Activated naive CD4-positive, alpha-beta T cell treated with anti-CD3 and anti-CD28 coated beads, Interleukin-2, amount 50 U/mL, for 72 hours (primary cell): Measurements from ENCODE around the gene BMERB1. TPM values are rescaled to one million over a fixed set of nuclear protein-coding genes. Genes with fewer than 3 reads are reported as not detected.
A peak's percentile ranks its signal among the peaks of the same experiment; 100 is the strongest.
"Not testable (repeated sequence)": the region's sequence is repeated elsewhere in the genome, so short reads cannot be mapped to it uniquely, and the experiment has no call there.

Source experiments
- ATAC-seq, 2 donors: fragments of 150-1000 bp; cut with Tn5 transposase; 2 replicates each; pipeline ENCODE4 v1.10.0; 2021; ENCODE audit warnings: mild to moderate bottlenecking in 2 of 2, moderate library complexity in 2 of 2
- DNase-seq, 2 donors: peaks; one replicate each; pipeline ENCODE4 v3.0.0; 2021 to 2022; ENCODE audit warnings: low spot score in 2 of 2
- H3K27ac Mint-ChIP-seq, 2 donors: one replicate each; pipeline ENCODE4 v1.8.0; 2022; ENCODE audit warnings: mild to moderate bottlenecking in 2 of 2, mixed read lengths in 2 of 2
- H3K36me3 Mint-ChIP-seq, 2 donors: one replicate each; pipeline ENCODE4 v1.8.0; 2022; ENCODE audit warnings: mixed read lengths in 2 of 2
- H3K9me3 Mint-ChIP-seq, 2 donors: one replicate each; pipeline ENCODE4 v1.8.0; 2022; ENCODE audit warnings: mixed read lengths in 2 of 2
- total RNA-seq, 2 donors: library from RNA; stranded (reverse); gene quantifications; one replicate each; pipeline ENCODE4 v1.2.3, GENCODE V29; 2022

Gene BMERB1
- total RNA-seq, 2 donors from 2014 or later, result 5.8 to 20.2 TPM

DNA sequence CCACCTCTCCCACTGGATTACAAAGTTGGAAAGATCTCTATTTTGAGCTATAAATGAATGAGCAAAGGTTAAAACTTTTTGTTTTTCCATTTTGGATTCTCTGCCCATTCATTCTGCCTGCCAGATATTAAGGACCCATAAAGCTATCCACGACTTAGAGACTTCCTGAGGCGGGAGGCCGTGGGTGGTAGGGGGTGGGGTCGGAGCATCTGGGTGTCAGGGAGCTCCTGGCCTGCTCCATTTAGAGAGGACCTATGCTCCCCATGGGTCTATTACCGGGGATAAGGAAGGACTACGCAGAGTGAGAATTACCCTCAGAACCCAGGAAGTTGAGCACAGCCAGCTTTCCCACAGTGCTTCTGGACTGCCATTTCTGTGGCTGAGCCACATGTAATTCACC, 162.7 kb downstream of the BMERB1 start:
- Mint-ChIP-seq H3K27ac (peak overlapping the region in 1 of 2 donors; percentile 6), H3K36me3 (peaks cover 42% of the 10 kb centered on the region in 2 donors), H3K9me3 (peaks cover 0 to 7% of the 10 kb centered on the region in 2 donors)
- ATAC-seq (no peak), DNase-seq (no peak)

DNA sequence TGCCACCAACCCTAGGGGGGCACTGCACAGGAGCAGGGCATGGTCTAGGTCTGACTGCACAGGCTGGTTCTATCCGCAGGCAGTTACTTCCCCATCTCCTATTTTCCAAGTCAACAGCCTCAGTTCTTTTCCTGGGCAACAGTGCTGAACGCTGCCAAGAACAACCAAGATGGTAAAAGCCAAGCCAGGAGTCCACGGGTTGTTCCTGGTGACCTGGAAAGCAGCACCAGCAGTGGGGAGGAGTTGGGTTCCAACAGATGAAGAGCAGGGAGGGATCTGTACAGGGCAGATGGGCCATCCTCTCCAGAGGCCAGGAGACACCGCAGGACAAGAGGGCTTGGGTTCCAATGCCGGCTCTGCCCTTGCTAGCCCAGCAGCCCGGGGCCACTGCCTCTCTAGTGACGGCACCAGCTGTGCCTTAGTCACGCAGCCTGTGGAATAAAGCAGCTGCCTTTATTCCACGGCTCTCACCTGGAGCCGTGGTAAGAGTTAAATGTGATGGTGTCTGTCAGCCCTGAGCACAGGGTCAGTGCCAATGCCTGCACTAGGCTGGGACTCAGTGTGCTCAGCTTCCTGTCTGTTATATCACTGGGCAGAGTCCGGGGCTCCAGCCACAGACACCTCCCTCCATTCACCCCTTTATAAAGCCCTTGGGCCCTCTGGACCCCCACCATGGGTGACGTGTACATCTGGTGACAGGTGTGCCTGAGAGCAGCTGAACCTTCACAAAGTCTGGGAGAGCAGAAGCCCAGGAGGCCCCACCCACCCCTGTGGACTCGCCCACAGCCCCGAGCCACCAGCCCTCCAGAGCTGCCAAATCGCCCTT, 163.6 kb downstream of the BMERB1 start:
- DNase-seq (no peak), ATAC-seq (peak; percentile 14)
- Mint-ChIP-seq H3K36me3 (peaks cover 46 to 47% of the 10 kb centered on the region in 2 donors), H3K27ac (peak overlapping the region; percentile 72 to 88), H3K9me3 (peaks cover 0 to 7% of the 10 kb centered on the region in 2 donors)

DNA sequence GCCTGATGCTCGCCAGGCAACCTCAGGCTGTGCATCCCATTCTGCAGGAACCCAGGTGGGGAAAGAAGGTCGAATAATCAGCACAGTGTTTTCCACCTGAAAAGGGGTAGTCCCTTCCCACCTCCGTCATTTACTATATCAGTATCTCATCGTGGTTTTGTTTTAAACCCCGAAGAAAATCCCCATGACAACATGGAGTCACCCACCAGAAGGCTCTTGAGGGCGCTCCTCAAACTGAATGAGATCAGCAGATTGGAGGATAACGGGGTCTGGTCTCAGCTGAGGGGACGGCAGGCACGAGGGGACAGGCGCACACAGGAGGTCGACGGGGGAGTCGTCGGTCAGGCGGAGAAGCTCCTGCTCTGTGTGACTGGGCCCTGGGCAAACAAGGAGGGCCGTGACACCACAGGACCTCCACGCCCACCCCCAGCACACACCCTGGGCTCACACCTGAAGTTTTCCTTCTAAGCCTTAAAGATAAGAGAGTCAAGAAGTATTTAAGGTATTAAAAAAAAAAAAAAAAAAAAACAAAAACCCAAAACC, 164.3 kb downstream of the BMERB1 start:
- peak overlapping the region; percentile 26 to 88 for H3K27ac Mint-ChIP-seq
- DNase-seq, result no peak
- ATAC-seq, result peak; percentile 69 to 87
- H3K9me3 Mint-ChIP-seq, result peaks cover 0 to 4% of the 10 kb centered on the region in 2 donors
- peaks cover 46% of the 10 kb centered on the region in 2 donors for H3K36me3 Mint-ChIP-seq

DNA sequence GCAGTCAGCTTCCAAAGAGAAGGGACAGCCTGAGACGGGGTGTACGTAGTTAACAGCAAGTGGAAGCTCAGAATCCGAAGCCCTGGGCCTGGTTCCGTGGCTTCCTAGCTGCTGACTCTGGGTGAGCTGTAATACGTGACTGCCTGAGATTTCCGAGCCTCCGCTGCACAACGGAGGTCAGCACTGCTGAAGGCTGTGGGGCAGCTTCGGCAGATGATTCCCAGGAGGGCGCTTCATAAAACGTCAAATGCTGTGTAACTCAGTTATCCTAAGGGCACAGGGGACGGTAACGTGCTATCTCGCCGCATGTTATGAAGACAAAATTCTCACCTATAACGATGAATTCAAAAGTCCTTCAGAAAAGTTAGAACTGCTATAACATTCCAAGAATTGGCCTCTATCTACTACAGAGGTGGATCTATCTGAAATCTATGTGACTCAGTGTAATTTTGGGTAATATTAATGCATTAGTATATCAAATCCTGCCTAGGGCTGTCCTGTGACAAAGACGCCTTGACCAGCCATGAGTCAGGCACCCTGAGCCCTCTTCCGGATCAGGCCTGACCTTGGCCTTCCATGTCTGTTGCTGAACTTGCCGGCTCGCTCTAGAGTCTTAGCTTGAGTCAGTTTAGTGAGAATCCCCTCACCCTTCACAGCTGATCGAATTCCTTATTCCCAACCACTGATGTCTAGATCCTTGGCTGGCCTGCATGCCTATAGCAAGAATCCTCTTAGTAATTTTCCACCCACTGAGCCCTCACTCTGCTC, 165.1 kb downstream of the BMERB1 start:
- ATAC-seq (no peak), DNase-seq (no peak)
- H3K9me3 Mint-ChIP-seq, result peaks cover 0 to 3% of the 10 kb centered on the region in 2 donors
- peak overlapping the region; percentile 38 to 88 for H3K27ac Mint-ChIP-seq
- peaks cover 42 to 44% of the 10 kb centered on the region in 2 donors for H3K36me3 Mint-ChIP-seq

DNA sequence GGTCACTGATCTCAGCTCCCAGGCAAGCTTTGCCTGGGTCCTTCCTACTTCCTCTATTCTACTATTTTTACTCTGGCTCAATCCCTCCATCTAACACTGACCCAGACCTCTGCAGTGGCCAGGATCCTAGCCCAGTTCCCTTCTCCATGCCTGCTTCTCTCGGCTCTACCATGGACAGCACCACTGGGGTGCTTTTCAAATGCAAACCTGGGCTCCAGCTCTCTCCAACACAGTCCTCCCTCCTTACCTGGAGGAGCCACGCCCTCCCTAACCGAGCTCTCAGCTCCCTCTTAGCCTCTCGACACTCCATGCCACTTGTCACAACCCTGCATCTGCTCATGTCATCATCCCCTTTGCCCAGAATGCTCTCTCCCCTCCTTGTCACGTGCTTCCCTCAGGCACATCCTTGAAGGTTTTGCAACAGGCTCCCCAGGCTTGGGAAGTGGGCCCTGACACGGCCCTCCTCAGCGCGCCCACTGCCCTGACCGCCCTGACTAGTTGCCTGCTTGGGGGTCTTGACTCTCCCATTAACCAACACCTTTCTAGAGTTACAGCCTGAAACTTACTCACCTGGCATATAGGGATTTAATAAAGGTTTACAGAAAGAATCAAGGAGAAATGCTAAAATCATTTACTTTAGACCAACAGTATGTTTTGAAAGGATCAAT, 167.0 kb downstream of the BMERB1 start:
- DNase-seq, result no peak
- no peak for ATAC-seq
- no peaks in the 10 kb centered on the region for H3K9me3 Mint-ChIP-seq
- H3K27ac Mint-ChIP-seq, result peak overlapping the region in 1 of 2 donors; percentile 47
- H3K36me3 Mint-ChIP-seq, result peaks cover 26 to 32% of the 10 kb centered on the region in 2 donors

DNA sequence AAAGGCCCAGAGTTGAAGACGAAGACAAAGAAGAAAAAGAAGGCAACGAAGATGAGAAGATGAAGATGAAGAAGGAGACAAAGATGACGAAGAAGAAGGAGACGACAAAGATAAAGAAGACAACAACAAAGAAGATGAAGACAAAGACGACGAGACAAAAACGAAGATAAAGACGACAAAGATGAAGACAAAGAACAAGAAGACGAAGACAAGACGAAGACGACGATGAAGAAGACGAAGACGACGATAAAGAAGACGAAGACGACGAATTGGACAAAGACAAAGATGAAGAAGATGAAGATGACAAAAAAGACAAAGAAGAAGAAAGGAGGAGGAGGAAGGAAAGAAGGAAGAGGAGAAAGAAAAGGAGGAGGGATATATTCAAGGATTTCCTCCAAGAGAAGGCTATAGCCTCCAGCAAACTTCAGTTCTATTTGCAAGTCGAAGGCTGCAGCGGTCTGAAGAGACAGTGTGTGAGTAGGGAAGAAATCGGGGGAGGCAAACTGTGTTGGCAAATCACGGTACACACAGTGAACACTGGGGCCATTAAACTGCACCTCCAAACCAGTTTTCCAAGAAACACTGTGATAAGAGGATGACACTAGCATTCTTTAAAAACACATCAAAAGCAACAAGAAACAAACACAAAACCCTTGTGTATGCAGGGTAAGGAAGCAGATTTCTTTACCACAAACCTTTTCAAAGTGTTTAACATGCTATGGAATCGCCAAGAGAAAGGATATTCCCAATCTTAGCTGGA, 168.1 kb downstream of the BMERB1 start:
- DNase-seq (no peak), ATAC-seq (no peak)
- Mint-ChIP-seq H3K36me3 (peaks cover 25 to 31% of the 10 kb centered on the region in 2 donors), H3K9me3 (no peaks in the 10 kb centered on the region), H3K27ac (peak overlapping the region in 1 of 2 donors; percentile 27)

DNA sequence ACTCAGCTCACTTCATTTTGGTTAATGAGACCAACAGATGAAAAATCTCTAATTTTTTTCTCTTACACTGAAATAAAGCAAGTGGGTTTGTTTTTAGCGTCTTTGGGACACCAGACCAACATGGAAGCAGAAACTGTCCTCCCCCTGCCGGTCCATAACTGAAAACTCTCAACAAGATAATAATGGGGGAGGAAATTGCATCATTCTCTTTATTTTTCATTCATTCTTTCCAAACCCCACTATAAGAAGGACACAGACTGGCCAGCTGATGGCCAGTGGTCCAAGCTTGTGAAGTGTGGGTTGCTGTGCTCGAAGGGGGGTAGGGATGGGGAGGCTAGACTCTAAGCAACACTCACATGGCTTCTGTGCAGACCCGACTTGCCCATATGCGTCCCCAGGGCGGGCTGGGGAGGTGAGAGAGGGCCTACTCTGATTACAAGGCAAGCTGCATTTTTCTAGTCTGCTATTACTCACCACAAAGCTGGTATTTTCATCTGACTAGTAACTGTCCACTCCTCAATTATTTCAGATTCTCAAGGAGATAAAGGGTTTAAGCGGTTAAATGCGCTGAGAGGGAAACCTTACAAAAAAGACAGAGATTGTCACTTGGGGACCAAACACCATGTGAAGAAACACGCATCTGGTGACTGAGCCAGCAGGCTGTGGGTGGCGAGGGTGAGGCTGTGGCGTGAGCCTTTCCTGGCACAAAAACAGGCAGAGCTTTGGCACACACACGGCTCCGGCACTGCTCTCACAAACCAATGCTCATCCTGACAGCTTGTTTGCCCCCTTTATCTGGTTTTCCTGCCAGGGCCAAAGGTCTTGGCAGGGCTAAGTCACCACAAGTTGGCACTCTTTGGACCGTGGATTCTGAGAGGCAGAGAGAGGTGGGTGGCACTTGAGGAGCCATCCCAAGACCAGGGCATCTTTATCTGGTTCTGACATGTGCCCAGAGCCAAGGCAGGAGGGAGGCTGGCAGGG, 170.4 kb downstream of the BMERB1 start:
- no peak for DNase-seq
- H3K9me3 Mint-ChIP-seq, result no peaks in the 10 kb centered on the region

DNA sequence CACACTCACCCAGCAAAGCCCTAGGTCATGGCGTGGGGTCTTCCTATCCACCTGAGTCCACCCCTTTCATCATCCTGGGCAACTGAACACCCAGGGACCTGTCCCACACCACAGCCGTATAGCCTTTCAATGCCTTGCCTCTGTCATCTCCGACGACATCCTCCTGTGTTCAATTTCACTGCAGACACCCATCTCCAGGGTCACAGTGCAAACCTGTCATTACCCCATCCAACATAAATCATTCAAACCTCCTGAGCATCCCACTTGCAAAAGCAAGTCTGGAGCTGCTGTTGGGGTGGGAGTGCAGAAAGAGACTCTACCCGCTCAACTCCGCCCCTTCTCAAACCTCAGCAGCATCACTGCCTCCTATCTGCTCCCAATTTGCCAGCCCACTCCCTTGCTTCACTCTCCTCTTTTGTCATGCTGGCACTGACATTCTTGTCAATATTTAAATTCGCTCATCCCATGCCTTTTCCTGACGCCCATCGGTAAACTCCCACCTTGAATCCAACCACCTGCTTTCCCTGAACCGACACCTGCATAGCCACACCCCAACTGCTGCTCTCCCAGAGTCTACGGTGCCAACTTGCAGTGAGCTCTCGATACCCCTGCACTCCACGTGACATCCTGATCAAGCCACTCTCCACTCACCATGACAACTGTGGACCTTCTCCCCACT, 171.6 kb downstream of the BMERB1 start:
- peaks cover 21 to 25% of the 10 kb centered on the region in 2 donors for H3K36me3 Mint-ChIP-seq
- DNase-seq, result no peak
- H3K27ac Mint-ChIP-seq, result peak overlapping the region; percentile 48 to 81
- ATAC-seq, result no peak
- H3K9me3 Mint-ChIP-seq, result no peaks in the 10 kb centered on the region

More for the DNA sequence above, 170.4 kb downstream of the BMERB1 start:
- ATAC-seq, result no peak
- Mint-ChIP-seq H3K27ac (peak overlapping the region; percentile 9 to 67), H3K36me3 (peaks cover 20 to 21% of the 10 kb centered on the region in 2 donors)

DNA sequence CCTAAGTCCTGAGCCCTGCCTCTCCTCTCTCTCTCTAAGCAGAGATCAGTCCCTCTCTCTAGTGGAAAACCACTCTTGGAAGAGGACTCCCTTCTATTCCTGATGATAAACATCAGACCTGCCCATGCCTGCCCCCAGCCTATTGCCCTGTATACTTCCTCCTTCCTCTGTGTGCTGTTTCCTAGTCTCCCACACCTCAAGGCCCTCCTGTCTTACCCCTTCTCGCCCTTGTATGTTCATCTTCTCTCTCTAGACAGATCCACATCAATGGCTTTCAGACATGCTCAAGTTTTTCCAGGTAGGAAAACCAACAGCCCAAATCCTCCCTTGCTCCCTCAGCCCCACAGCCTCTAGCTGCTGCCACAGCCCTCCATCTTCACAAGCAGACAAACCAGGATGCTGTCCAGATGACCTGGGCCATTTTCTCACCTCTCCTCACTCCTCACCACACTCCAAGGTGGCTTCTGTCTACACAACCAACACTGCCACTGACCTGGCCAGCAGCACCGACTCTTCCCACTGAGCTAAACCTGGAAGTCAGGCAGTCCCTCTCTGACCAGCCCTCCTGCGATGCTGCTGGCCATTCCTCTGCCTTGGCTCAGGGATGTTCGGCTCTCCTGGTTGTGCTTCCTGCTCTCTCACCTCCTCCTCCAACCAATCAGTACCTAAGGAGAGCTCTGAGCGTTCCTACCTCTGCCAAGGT, 172.3 kb downstream of the BMERB1 start:
- Mint-ChIP-seq H3K27ac (peak overlapping the region; percentile 48 to 81), H3K36me3 (peaks cover 21 to 25% of the 10 kb centered on the region in 2 donors)
- no peak for DNase-seq

DNA sequence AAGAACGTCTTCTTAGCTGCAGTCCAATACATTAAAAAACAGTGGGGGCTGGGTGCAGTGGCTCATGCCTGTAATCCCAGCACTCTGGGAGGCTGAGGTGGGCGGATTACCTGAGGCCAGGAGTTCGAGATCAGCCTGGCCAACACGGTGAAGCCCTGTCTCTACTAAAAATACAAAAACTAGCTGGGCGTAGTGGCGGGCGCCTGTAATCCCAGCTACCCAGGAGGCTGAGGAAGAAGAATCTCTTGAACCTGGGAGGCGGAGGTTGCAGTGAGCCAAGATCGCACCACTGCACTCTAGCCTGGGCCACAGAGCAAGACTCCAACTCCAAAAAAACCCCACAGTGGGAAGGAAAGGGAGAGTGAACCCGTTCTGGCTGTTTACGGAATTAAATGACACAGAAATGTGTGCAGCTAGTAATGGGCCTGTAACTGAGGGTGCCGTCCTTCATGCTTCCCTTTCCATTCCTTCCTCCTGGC, 172.9 kb downstream of the BMERB1 start:
- ATAC-seq, result not testable (repeated sequence)
- peak overlapping the region; percentile 48 to 81 for H3K27ac Mint-ChIP-seq

More for the DNA sequence above, 172.3 kb downstream of the BMERB1 start:
- no peak for ATAC-seq
- H3K9me3 Mint-ChIP-seq, result no peaks in the 10 kb centered on the region

DNA sequence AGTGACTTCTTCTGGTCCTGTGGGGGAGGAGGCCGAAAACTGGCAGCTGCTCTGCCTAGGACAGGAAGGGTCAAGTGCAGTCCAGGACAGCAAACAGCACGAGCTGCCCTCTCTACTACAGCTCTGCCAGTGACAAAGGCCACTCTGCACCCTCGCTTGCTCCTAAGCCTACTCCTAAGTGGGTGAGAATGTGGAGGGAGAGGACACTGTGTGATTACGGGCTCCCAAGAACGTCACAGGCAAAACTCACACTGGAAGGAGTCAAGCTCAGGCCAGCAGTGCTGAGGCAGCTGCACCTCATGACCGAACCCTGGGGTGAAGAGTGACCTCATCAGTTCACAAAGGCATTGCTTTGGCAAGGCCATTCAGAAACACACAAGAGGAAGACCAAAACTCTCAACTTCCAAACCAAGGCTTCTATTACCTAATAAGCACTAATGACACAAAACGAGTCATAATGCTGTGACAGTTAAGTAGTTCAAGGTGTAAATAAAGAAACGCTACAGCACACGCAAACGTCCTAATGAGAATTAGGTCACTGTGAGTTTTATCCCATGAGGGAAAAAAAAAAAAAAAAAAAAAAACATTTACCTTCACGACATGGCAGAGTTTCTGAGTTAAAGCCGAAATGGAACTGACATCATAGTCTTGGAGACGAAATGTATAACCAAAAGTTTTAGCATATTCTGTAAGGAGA, 173.5 kb downstream of the BMERB1 start:
- H3K27ac Mint-ChIP-seq, result peak overlapping the region in 1 of 2 donors; percentile 48
- no peaks in the 10 kb centered on the region for H3K9me3 Mint-ChIP-seq
- peaks cover 17 to 20% of the 10 kb centered on the region in 2 donors for H3K36me3 Mint-ChIP-seq
- no peak for DNase-seq
- no peak for ATAC-seq

More for the DNA sequence above, 172.9 kb downstream of the BMERB1 start:
- not testable (repeated sequence) for H3K9me3 Mint-ChIP-seq, DNase-seq
- peaks cover 17 to 20% of the 10 kb centered on the region in 2 donors for H3K36me3 Mint-ChIP-seq

DNA sequence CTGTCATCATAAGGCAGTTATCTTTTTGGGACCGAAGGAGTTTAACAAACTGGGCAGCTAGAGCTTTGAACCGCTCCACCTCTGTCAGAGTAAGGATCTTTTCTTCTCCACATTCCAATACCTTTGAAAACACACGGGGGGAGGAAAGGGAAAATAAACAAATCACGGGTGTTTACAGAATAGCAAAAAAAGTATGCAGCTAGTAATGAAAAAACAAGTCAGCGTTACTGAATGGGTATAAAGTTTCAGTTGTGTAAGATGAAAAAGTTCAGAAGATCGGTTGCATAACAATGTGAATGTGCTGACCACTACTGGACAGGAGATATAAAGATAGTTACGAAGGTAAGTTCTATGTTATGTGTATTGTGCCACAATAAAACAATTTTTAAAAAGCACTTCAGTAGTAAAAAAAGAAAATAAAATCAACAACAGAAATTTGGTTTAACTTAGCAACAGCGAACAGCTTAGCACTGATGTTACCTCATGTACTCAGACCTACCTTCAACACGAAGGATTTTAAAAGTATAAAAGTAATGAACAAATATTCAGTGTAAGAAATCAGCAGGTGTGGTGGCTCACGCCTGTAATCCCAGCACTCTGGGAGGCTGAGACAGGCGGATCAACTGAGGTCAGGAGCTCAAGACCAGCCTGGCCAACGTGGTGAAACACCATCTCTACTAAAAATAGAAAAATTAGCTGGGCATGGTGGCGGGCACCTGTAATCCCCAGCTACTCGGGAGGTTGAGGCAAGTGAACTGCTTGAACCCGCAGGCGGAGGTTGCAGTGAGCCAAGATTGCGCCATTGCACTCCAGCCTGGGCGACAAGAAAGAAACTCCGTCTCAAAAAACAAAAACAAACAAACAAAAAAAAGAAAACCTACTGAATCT, 174.3 kb downstream of the BMERB1 start:
- peaks cover 12 to 19% of the 10 kb centered on the region in 2 donors for H3K36me3 Mint-ChIP-seq
- H3K9me3 Mint-ChIP-seq, result no peaks in the 10 kb centered on the region
- ATAC-seq (no peak), DNase-seq (no peak)
- H3K27ac Mint-ChIP-seq, result no peak overlapping the region
